Stimulated activated CD4-positive, alpha-beta T cell treated with anti-CD3 and anti-CD28 coated beads, Interleukin-1b, Interleukin-23, amount 100 ng/mL, for 1 hour (primary cell): ENCODE measurements around the gene CALHM4.

Experiments used
- DNase-seq, 2 donors: peaks; one replicate each; pipeline ENCODE4 v3.0.0-alpha.2; 2020; ENCODE audit warnings: low read depth in 2 of 2

CALHM4 gene

GRCh38 chr6:116553451-116553850 is at the start of gene CALHM4:
TSS of gene CALHM4 (plus strand) at chr6:116553751. CDS start at chr6:116553794, 43 bp downstream.
- DNase-seq: no peak

DNA sequence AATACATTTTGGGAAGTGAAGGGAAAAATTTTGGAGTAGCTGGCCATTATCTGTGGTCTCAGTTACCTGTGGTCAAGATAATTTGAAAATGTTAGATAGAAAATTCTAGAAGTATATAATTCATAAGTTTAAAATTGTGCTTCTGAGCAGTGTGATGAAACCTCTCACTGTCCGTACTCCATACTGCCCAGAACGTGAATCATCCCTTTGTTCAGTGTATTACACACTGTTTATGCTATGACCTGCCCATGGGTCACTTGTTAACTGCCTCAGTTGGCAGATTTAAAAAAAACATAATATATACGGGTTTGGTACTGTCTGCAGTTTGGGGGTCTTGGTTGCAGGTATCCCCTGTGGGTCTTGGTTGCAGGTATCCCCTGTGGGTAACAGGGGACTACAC is 46.2 kb upstream of the CALHM4 start:
- no peak for DNase-seq

DNA sequence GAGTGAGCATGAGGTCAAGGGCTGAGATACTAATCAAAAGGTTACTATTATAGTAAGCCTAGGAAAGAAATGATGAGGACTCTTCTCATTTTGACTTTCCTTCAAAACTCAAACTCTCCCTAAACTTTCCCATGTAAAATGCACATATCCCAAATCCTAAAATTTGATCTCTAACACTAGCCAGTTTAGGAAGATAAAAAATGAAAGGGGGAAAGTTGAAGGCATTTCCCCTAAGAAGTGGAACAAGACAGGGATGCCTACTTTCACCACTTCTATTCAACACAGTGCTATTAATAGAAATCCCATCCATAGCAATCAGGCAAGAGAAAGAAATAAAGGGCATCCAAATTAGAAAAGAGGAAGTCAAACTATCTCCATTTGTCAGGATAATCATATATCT is 45.0 kb upstream of the CALHM4 start:
- no peak for DNase-seq

DNA sequence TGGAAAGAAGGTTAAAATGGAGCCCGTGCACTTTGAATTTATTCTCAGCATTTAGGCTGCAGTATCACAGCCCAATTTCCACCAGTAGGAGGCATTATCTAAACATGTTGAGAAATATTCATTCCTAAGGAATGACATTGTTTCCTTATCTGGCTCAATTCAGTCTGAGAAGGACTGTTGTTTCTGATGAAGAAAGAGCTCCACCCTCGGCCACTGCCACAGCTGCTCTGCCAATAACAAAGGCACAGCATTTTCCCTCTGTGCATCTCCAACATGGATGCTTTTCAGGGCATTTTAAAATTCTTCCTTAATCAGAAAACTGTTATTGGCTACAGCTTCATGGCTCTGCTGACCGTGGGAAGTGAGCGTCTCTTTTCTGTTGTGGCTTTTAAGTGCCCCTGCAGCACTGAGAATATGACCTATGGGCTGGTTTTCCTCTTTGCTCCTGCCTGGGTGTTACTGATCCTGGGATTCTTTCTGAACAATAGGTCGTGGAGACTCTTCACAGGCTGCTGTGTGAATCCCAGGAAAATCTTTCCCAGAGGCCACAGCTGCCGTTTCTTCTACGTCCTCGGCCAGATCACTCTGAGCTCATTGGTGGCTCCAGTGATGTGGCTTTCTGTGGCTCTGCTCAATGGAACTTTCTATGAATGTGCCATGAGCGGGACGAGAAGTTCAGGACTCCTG is 42.0 kb upstream of the CALHM4 start, which contains the start of gene CALHM5:
CALHM5 (plus strand) TSS at position 216 of the 687 bp plus-strand sequence; CDS start at position 274, 58 bp downstream.
- DNase-seq: no peak

- no peak for DNase-seq
Observed at GRCh38 chr6:116512111-116512559, 41.4 kb upstream of the CALHM4 start.

GRCh38 chr6:116512734-116513133 is 40.8 kb upstream of the CALHM4 start:
- DNase-seq: no peak

DNA sequence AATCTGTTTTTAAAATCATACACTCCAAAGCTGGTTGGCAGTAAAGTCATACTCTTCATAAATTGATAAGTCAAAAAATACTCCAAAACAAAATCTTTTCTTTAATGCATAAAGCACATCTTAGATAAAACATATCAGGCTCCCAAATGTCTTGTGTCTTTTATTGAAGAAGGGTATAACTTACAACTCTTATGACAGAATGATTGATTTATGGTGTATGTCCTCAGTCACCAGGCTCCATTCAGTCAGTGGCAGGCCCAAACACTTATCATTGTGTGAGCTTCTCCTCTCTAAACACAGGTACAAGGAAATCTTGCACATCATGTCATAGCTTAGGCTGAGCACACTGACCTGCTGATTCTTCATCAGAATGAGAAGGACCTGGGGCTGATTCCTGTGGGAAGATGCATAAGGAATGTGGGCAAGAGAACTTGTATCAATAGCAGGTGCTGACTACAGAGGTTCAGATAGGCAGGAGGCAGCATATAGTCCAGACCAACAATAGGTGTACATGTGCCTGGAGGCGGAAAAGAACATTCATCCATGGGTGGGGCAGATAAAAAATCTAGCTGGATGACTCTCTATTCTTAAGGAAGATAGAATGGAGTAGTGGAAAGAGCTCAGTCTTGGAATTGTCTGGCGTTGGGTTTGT is 40.2 kb upstream of the CALHM4 start:
- DNase-seq: no peak

GRCh38 chr6:116514111-116514510 is 39.4 kb upstream of the CALHM4 start:
- DNase-seq: no peak

GRCh38 chr6:116515141-116515540 is 38.4 kb upstream of the CALHM4 start:
- no peak for DNase-seq

GRCh38 chr6:116518621-116519368 is 34.8 kb upstream of the CALHM4 start:
- no peak for DNase-seq

DNA sequence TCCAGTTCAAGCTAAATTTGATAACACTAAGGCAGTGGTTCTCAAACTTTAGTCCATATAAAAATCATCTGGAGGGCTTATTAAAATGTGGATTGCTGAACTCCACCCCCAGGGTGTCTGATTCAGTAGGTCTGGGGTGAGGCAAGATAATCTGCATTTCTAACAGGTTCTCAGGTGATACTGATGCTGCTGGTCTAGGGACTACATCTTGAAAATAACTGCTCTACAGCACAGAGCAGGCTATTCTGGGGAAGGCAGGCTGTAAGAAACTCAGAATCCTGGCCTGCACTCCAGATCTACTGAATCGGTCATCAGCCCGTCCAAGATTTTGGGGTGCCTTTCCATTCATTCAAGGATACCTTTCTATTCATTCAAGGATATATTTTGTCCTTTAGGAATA is 30.7 kb upstream of the CALHM4 start:
- no peak for DNase-seq

- DNase-seq: no peak
Observed at GRCh38 chr6:116524236-116524635, 29.3 kb upstream of the CALHM4 start.

DNA sequence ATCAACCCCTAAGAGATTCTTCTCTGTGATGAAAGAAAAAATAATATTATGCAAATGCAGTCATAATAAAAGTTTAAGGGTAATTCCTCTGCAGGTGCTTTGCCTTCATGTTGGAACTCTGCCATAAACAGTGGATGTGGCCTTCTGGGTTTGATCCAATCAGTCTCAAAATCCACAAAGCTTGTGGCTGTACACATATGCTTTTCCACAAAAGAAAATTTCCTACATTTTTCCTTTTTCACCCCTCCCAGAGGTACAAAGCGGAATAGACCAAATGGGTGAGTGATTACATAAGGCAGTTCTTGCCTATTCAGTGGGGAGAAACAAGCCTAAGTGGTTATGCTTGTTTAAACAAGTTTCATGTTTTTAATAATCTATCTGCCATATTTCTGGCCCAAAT is 25.4 kb upstream of the CALHM4 start:
- DNase-seq: no peak

- no peak for DNase-seq
Observed at GRCh38 chr6:116528780-116529179, 24.8 kb upstream of the CALHM4 start.

GRCh38 chr6:116529466-116530290 is 23.9 kb upstream of the CALHM4 start:
- no peak for DNase-seq

- no peak for DNase-seq
Observed at GRCh38 chr6:116530436-116530835, 23.1 kb upstream of the CALHM4 start.

DNA sequence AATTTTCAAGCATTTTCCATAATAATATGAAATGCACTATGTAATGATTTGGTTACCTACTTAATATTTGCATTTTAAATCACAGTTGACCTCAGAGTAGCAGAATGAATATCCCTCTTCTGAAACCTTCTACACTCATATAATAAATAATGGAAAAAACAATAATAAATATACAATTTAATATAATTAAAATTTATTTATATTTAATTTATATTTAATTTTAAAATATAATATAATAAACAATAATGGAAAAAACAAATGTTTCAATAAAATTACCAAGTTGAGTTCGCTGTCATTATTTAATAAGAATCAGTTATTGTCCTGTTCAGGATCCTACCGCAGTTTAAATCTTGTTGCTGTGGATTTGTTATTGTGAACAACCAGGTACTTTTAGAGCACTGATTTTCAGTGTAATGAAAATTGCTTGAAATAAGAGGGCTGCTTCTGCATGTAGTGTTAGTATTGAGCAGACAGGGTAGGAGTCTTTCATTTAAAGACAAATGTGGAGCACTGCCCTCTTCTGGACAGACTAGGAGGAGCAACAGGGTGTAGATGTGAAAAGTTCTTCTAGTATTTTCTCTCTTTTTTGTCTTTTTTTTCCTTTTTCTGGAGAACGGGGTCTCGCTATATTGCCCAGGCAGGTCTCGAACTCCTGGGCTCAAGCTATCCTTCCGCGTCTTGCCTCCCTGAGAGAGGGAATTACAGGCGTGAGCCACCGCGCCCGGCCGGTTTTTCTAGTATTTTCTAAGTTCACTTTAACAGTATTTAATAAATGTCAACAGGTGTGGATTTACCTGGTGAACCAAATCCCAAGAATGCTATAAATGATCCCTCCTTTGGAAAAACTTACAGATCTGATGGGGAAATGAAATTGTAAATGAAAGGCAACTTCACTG is 21.6 kb upstream of the CALHM4 start:
- peak; percentile 3 to 38 for DNase-seq

DNA sequence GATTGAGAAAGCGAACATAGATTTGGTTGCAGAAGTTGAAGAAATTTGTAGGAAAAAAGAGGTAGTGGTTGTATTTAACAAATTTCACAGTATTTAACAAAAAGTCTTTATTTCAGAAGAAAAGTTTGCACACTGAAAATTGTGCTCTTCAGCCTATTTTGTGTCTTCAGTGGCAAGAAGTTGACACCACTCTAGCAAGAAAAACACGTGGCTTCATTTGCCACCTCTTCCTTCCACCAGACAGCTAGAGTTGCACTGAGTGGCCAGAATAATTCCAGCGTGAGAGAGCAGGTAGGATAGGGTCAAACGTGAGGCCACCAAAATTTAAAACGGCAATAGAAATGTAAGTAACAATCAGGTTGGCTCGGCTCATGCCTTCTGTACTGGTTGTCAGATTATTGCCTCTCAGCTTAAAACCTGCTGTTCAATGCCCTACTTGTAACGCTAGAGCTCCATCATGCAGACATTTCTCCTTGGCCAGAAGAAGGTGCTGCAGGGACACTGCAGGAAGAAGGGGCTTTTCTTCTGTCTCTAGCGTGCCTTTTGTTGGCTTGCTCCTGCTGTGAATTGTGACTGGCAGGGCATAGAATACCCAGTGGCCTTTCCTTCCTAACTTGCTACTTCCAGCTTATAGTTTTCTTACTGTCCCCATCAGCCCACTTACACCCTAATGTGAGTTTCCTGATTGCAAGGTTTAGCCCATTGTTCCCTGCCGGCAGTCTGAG is 20.2 kb upstream of the CALHM4 start:
- no peak for DNase-seq

- DNase-seq: no peak
Observed at GRCh38 chr6:116535109-116535508, 18.4 kb upstream of the CALHM4 start.

- DNase-seq: no peak
Observed at GRCh38 chr6:116536216-116536621, 17.3 kb upstream of the CALHM4 start.
